ENCODE results near the gene USP43.

Gene USP43

GRCh38 chr17:9645851-9646545 is 681 bp downstream of the USP43 start:
- H2BK12ac ChIP-seq (ENCODE audit: low read length) = no peak overlapping the region
- H3K4me2 ChIP-seq (ENCODE audit: insufficient read depth, low read length, poor library complexity, severe bottlenecking) = peak overlapping the region; percentile 99
- peak; percentile 27 for DNase-seq (ENCODE audit: low spot score)
- H3K18ac ChIP-seq (ENCODE audit: low read length) = peak overlapping the region; percentile 79
- H2BK120ac ChIP-seq (ENCODE audit: low read depth, low read length) = no peak overlapping the region
- peaks cover 0 to 2% of the 10 kb centered on the region in 2 donors for H3K9me3 ChIP-seq (replicated peaks in 1 of 2; ENCODE audit: control insufficient read depth in 2 of 2, insufficient read depth in 1 of 2, low read depth in 1 of 2, low read length in 2 of 2)
- H3K23ac ChIP-seq (ENCODE audit: low read depth, low read length, poor library complexity) = no peak overlapping the region
- no peak overlapping the region for H4K91ac ChIP-seq (ENCODE audit: low read depth, low read length, poor library complexity)
- H3K9ac ChIP-seq (ENCODE audit: low read depth, low read length, poor library complexity) = no peak overlapping the region
- no peak overlapping the region for H4K8ac ChIP-seq (ENCODE audit: low read depth, low read length)
- H3K36me3 ChIP-seq (replicated peaks in 1 of 2; ENCODE audit: control insufficient read depth in 2 of 2, insufficient read depth in 2 of 2, low read length in 2 of 2) = no peaks in the 10 kb centered on the region
- peaks cover 6 to 36% (median 28%) of the 10 kb centered on the region in 3 experiments for H3K27me3 ChIP-seq (ENCODE audit: control insufficient read depth in 3 of 3, insufficient read depth in 3 of 3, low read depth in 1 of 3, low read length in 3 of 3)
- no peak overlapping the region for H2BK15ac ChIP-seq (ENCODE audit: low read length)
- whole genome bisulfite sequencing, 2 donors (ENCODE audit: extremely low coverage in 2 of 2, insufficient read length in 2 of 2, insufficient replicate concordance in 1 of 2) = no CpG with 5 or more reads among the region's 51 CpGs
- H3K4me1 ChIP-seq (ENCODE audit: control insufficient read depth in 2 of 2, insufficient read depth in 1 of 2, low read depth in 1 of 2, low read length in 2 of 2) = peaks cover 7 to 22% of the 10 kb centered on the region in 2 donors
- H2BK5ac ChIP-seq (ENCODE audit: low read length) = no peak overlapping the region
- H2AK5ac ChIP-seq (ENCODE audit: low read depth, low read length) = no peak overlapping the region
- H3K4me3 ChIP-seq (ENCODE audit: low read length in 2 of 2) = peak overlapping the region; percentile 53 to 83
- no peak overlapping the region for H3K27ac ChIP-seq (replicated peaks; ENCODE audit: low read length)
- no peak overlapping the region for H3K14ac ChIP-seq (ENCODE audit: low read length)
- peak overlapping the region; percentile 99 for H2AFZ ChIP-seq (ENCODE audit: low read length)
- H3K4ac ChIP-seq (ENCODE audit: low read length) = no peak overlapping the region
- H3K79me1 ChIP-seq (ENCODE audit: low read depth, low read length) = no peaks in the 10 kb centered on the region

GRCh38 chr17:9646546-9646885 is 1.2 kb downstream of the USP43 start:
- peaks cover 0 to 2% of the 10 kb centered on the region in 2 donors for H3K9me3 ChIP-seq (replicated peaks in 1 of 2; ENCODE audit: control insufficient read depth in 2 of 2, insufficient read depth in 1 of 2, low read depth in 1 of 2, low read length in 2 of 2)
- peak; percentile 5 for DNase-seq (ENCODE audit: low spot score)
- H3K4ac ChIP-seq (ENCODE audit: low read length) = no peak overlapping the region
- no peak overlapping the region for H4K91ac ChIP-seq (ENCODE audit: low read depth, low read length, poor library complexity)
- peak overlapping the region; percentile 19 for H3K4me2 ChIP-seq (ENCODE audit: insufficient read depth, low read length, poor library complexity, severe bottlenecking)
- H3K79me1 ChIP-seq (ENCODE audit: low read depth, low read length) = no peaks in the 10 kb centered on the region
- H3K9ac ChIP-seq (ENCODE audit: low read depth, low read length, poor library complexity) = peak overlapping the region; percentile 7
- no CpG with 5 or more reads among the region's 8 CpGs for WGBS, 2 donors (ENCODE audit: extremely low coverage in 2 of 2, insufficient read length in 2 of 2, insufficient replicate concordance in 1 of 2)
- H4K8ac ChIP-seq (ENCODE audit: low read depth, low read length) = no peak overlapping the region
- no peak overlapping the region for H2BK120ac ChIP-seq (ENCODE audit: low read depth, low read length)
- no peak overlapping the region for H3K23ac ChIP-seq (ENCODE audit: low read depth, low read length, poor library complexity)
- H2BK5ac ChIP-seq (ENCODE audit: low read length) = no peak overlapping the region
- H3K27me3 ChIP-seq (ENCODE audit: control insufficient read depth in 3 of 3, insufficient read depth in 3 of 3, low read depth in 1 of 3, low read length in 3 of 3) = peaks cover 6 to 36% (median 28%) of the 10 kb centered on the region in 3 experiments
- no peak overlapping the region for H3K14ac ChIP-seq (ENCODE audit: low read length)
- no peak overlapping the region for H2AK5ac ChIP-seq (ENCODE audit: low read depth, low read length)
- H3K18ac ChIP-seq (ENCODE audit: low read length) = no peak overlapping the region
- H3K27ac ChIP-seq (replicated peaks; ENCODE audit: low read length) = no peak overlapping the region
- no peak overlapping the region for H2BK15ac ChIP-seq (ENCODE audit: low read length)
- H3K4me3 ChIP-seq (ENCODE audit: low read length in 2 of 2) = peak overlapping the region in 1 of 2 donors; percentile 53
- peaks cover 7 to 22% of the 10 kb centered on the region in 2 donors for H3K4me1 ChIP-seq (ENCODE audit: control insufficient read depth in 2 of 2, insufficient read depth in 1 of 2, low read depth in 1 of 2, low read length in 2 of 2)
- H2BK12ac ChIP-seq (ENCODE audit: low read length) = no peak overlapping the region
- no peaks in the 10 kb centered on the region for H3K36me3 ChIP-seq (replicated peaks in 1 of 2; ENCODE audit: control insufficient read depth in 2 of 2, insufficient read depth in 2 of 2, low read length in 2 of 2)
- peak overlapping the region; percentile 99 for H2AFZ ChIP-seq (ENCODE audit: low read length)

- Histone ChIP-seq H4K91ac (ENCODE audit: low read depth, low read length, poor library complexity) (no peak overlapping the region), H3K27ac (replicated peaks; ENCODE audit: low read length) (no peak overlapping the region), H4K8ac (ENCODE audit: low read depth, low read length) (no peak overlapping the region), H3K4me2 (ENCODE audit: insufficient read depth, low read length, poor library complexity, severe bottlenecking) (no peak overlapping the region), H3K23ac (ENCODE audit: low read depth, low read length, poor library complexity) (no peak overlapping the region), H2AFZ (ENCODE audit: low read length) (no peak overlapping the region), H3K18ac (ENCODE audit: low read length) (no peak overlapping the region), H3K14ac (ENCODE audit: low read length) (no peak overlapping the region), H2BK120ac (ENCODE audit: low read depth, low read length) (no peak overlapping the region), H2BK15ac (ENCODE audit: low read length) (no peak overlapping the region), H3K4me3 (ENCODE audit: low read length in 2 of 2) (no peak overlapping the region), H3K4me1 (ENCODE audit: control insufficient read depth in 2 of 2, insufficient read depth in 1 of 2, low read depth in 1 of 2, low read length in 2 of 2) (peaks cover 7 to 22% of the 10 kb centered on the region in 2 donors), H3K36me3 (replicated peaks in 1 of 2; ENCODE audit: control insufficient read depth in 2 of 2, insufficient read depth in 2 of 2, low read length in 2 of 2) (no peaks in the 10 kb centered on the region), H2BK12ac (ENCODE audit: low read length) (no peak overlapping the region), H3K4ac (ENCODE audit: low read length) (no peak overlapping the region), H3K9me3 (replicated peaks in 1 of 2; ENCODE audit: control insufficient read depth in 2 of 2, insufficient read depth in 1 of 2, low read depth in 1 of 2, low read length in 2 of 2) (peaks cover 0 to 2% of the 10 kb centered on the region in 2 donors), H3K79me1 (ENCODE audit: low read depth, low read length) (no peaks in the 10 kb centered on the region), H2BK5ac (ENCODE audit: low read length) (no peak overlapping the region), H3K9ac (ENCODE audit: low read depth, low read length, poor library complexity) (no peak overlapping the region), H3K27me3 (ENCODE audit: control insufficient read depth in 3 of 3, insufficient read depth in 3 of 3, low read depth in 1 of 3, low read length in 3 of 3) (peaks cover 6 to 36% (median 28%) of the 10 kb centered on the region in 3 experiments), H2AK5ac (ENCODE audit: low read depth, low read length) (no peak overlapping the region)
- peak; percentile 9 for DNase-seq (ENCODE audit: low spot score)
- WGBS, 2 donors (ENCODE audit: extremely low coverage in 2 of 2, insufficient read length in 2 of 2, insufficient replicate concordance in 1 of 2) = no CpG with 5 or more reads among the region's 4 CpGs
Observed at GRCh38 chr17:9647014-9647413, 1.7 kb downstream of the USP43 start.

- Histone ChIP-seq H3K9ac (ENCODE audit: low read depth, low read length, poor library complexity) (no peak overlapping the region), H2AFZ (ENCODE audit: low read length) (no peak overlapping the region), H3K14ac (ENCODE audit: low read length) (no peak overlapping the region), H3K36me3 (replicated peaks in 1 of 2; ENCODE audit: control insufficient read depth in 2 of 2, insufficient read depth in 2 of 2, low read length in 2 of 2) (no peaks in the 10 kb centered on the region), H4K91ac (ENCODE audit: low read depth, low read length, poor library complexity) (no peak overlapping the region), H2BK12ac (ENCODE audit: low read length) (no peak overlapping the region), H2BK5ac (ENCODE audit: low read length) (no peak overlapping the region), H4K8ac (ENCODE audit: low read depth, low read length) (no peak overlapping the region), H3K4ac (ENCODE audit: low read length) (no peak overlapping the region), H3K18ac (ENCODE audit: low read length) (no peak overlapping the region), H3K79me1 (ENCODE audit: low read depth, low read length) (no peaks in the 10 kb centered on the region), H2BK120ac (ENCODE audit: low read depth, low read length) (no peak overlapping the region), H3K4me1 (ENCODE audit: control insufficient read depth in 2 of 2, insufficient read depth in 1 of 2, low read depth in 1 of 2, low read length in 2 of 2) (peaks cover 7 to 22% of the 10 kb centered on the region in 2 donors), H3K9me3 (replicated peaks in 1 of 2; ENCODE audit: control insufficient read depth in 2 of 2, insufficient read depth in 1 of 2, low read depth in 1 of 2, low read length in 2 of 2) (peaks cover 0 to 2% of the 10 kb centered on the region in 2 donors), H3K4me2 (ENCODE audit: insufficient read depth, low read length, poor library complexity, severe bottlenecking) (no peak overlapping the region), H3K23ac (ENCODE audit: low read depth, low read length, poor library complexity) (no peak overlapping the region), H3K4me3 (ENCODE audit: low read length in 2 of 2) (no peak overlapping the region), H3K27me3 (ENCODE audit: control insufficient read depth in 3 of 3, insufficient read depth in 3 of 3, low read depth in 1 of 3, low read length in 3 of 3) (peaks cover 6 to 36% (median 28%) of the 10 kb centered on the region in 3 experiments), H3K27ac (replicated peaks; ENCODE audit: low read length) (no peak overlapping the region), H2AK5ac (ENCODE audit: low read depth, low read length) (no peak overlapping the region), H2BK15ac (ENCODE audit: low read length) (no peak overlapping the region)
- no CpG with 5 or more reads among the region's 3 CpGs for WGBS, 2 donors (ENCODE audit: extremely low coverage in 2 of 2, insufficient read length in 2 of 2, insufficient replicate concordance in 1 of 2)
- DNase-seq (ENCODE audit: low spot score) = no peak
Observed at GRCh38 chr17:9648521-9649110, 3.3 kb downstream of the USP43 start.

All from neuronal stem cell (in vitro differentiated cells).